GM23248 (cell line): Measurements from ENCODE around the gene UNC13A. TPM values are rescaled to one million over a fixed set of nuclear protein-coding genes. Genes with fewer than 3 reads are reported as not detected.

Source experiments
- DNase-seq: peaks from one replicate; pipeline ENCODE4 v3.0.0-alpha.2; 2015
- H2AFZ ChIP-seq: fragments of 200-600 bp; sonication (generic); 2 replicates; pipeline ENCODE4 v1.6.1; 2016; ENCODE audit warnings: antibody characterized with exemption
- H3F3A ChIP-seq: fragments of 200-600 bp; sonication (generic); 2 replicates; pipeline ENCODE4 v1.6.1; 2016; ENCODE audit warnings: mild to moderate bottlenecking, antibody characterized with exemption, mixed run types; ENCODE audit not compliant: insufficient read depth
- H3K27ac ChIP-seq: fragments of 200-600 bp; sonication (generic); 2 replicates; pipeline ENCODE4 v1.5.1; 2016; ENCODE audit warnings: mild to moderate bottlenecking
- H3K27me3 ChIP-seq: fragments of 200-600 bp; sonication (generic); replicated peaks from 2 replicates; pipeline ENCODE4 v1.6.1; 2016; ENCODE audit warnings: mild to moderate bottlenecking; ENCODE audit not compliant: insufficient read depth
- H3K36me3 ChIP-seq: fragments of 200-600 bp; sonication (generic); 2 replicates; pipeline ENCODE4 v1.6.1; 2016; ENCODE audit warnings: low read depth, mild to moderate bottlenecking
- H3K4me1 ChIP-seq: fragments of 200-600 bp; sonication (generic); 2 replicates; pipeline ENCODE4 v1.6.1; 2016; ENCODE audit warnings: mild to moderate bottlenecking; ENCODE audit not compliant: insufficient read depth
- H3K4me2 ChIP-seq: fragments of 200-600 bp; sonication (generic); one replicate; pipeline ENCODE4 v1.6.1; 2016; ENCODE audit warnings: mild to moderate bottlenecking; ENCODE audit not compliant: unreplicated experiment
- H3K4me3 ChIP-seq: fragments of 200-600 bp; sonication (generic); 2 replicates; pipeline ENCODE4 v1.5.1; 2016; ENCODE audit warnings: mild to moderate bottlenecking
- H3K79me2 ChIP-seq: fragments of 200-600 bp; sonication (generic); 2 replicates; pipeline ENCODE4 v1.6.1; 2016; ENCODE audit warnings: mild to moderate bottlenecking; ENCODE audit not compliant: insufficient read depth
- H3K9ac ChIP-seq: fragments of 200-600 bp; sonication (generic); 2 replicates; pipeline ENCODE4 v1.6.1; 2016; ENCODE audit warnings: mild to moderate bottlenecking
- H3K9me2 ChIP-seq: fragments of 200-600 bp; sonication (generic); 2 replicates; pipeline ENCODE4 v1.6.1; 2016; ENCODE audit warnings: mixed run types, mild to moderate bottlenecking, moderate library complexity; ENCODE audit not compliant: insufficient read depth
- H3K9me3 ChIP-seq: fragments of 200-600 bp; sonication (generic); one replicate; pipeline ENCODE4 v1.6.1; 2017; ENCODE audit warnings: low read depth
- H4K20me1 ChIP-seq: fragments of 200-600 bp; sonication (generic); 2 replicates; pipeline ENCODE4 v1.6.0; 2016; ENCODE audit not compliant: insufficient read depth
- EZH2 ChIP-seq: fragments of 200-600 bp; sonication (generic); IDR thresholded peaks from 2 replicates; pipeline ENCODE4 v1.6.1; 2018; ENCODE audit warnings: antibody characterized with exemption, mild to moderate bottlenecking; ENCODE audit not compliant: insufficient read depth, poor library complexity, severe bottlenecking
- EZH2phosphoT487 ChIP-seq: fragments of 200-600 bp; sonication (generic); IDR thresholded peaks from 2 replicates; pipeline ENCODE4 v1.6.1; 2018; ENCODE audit warnings: antibody characterized with exemption, moderate library complexity, mild to moderate bottlenecking, low read depth; ENCODE audit not compliant: insufficient read depth
- WGBS, 2 experiments: methylation state at CpG; one replicate each; pipeline ENCODE4 v1.1.6; 2015 to 2017; ENCODE audit warnings: low lambda C conversion rate in 2 of 2, low coverage in 1 of 2; ENCODE audit errors: missing lambda C conversion rate in 2 of 2; 5-methylcytosine and 5-hydroxymethylcytosine counted together
- in situ Hi-C: fragments of 300-500 bp; cut with MboI; formaldehyde crosslinking; loops from 2 replicates; pipeline ENCODE4 v1.15.0; 2020
- polyA plus RNA-seq: library from polyadenylated mRNA; unstranded; fragments of >200 nt; fragmentation: Nextera tagmentation; extraction: Ambion mirVana; gene quantifications from 2 replicates; pipeline ENCODE4 v1.2.1, GENCODE V29; 2016
- total RNA-seq: library from RNA; depleted of rRNA; stranded (reverse); fragments of >200 nt; shearing (Covaris generic); gene quantifications from 2 replicates; pipeline ENCODE4 v1.2.3, GENCODE V29; 2014

The UNC13A gene
- total and polyA plus RNA-seq, 2 experiments from 2014 or later: 0.03 to 0.11 TPM

DNA sequence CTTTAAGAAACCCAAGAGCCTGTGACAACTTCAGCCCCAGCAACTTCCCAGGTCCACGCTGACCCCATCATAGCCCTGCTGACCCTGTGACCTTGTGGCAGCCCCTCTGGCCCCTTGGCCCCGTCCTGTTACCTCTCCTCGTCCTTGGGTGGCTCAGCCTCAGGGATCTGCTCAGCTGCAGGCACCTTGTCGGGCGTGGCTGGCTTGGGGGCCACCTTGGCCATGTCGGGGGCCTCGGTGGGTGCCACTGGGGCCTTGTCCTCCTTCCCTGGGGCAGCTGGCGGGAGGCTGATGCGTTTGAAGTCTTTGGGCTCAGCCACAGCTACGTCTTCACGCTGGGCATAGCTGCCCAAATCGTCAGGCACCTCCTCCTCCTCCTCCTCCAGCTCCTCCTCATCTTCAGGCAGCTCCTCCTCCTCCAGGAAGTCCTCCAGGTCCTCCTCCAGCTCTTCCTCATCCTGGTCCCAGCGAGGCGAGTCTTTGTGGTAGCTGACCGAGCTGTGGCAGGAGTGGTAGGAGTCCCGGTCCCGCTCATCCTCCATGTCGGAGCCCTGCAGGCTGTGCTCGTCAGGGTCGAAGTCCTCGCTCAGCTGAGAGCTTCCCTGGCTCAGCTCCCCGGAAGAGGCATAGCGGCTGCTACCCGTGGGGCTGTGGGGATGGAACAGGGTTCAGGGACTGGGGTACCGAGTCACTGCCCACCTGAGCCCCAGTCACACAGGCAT lies 32.2 kb downstream of the UNC13A start:
- no peaks in the 10 kb centered on the region for H3K9me3 ChIP-seq
- no peaks in the 10 kb centered on the region for H4K20me1 ChIP-seq
- H3K4me1 ChIP-seq: no peaks in the 10 kb centered on the region
- 0 out of 2 replicates have a peak, but pooled peaks cover 6% of the 10 kb centered on the region for H3F3A ChIP-seq
- DNase-seq: no peak
- no peak overlapping the region for H3K27ac ChIP-seq
- no peak overlapping the region for H2AFZ ChIP-seq
- WGBS, 2 experiments: 77 to 78% methylated on average over 25 of the region's 25 CpGs
- no peak overlapping the region for H3K9ac ChIP-seq
- no peaks in the 10 kb centered on the region for H3K9me2 ChIP-seq
- no peak for TF ChIP-seq EZH2
- no peak for TF ChIP-seq EZH2phosphoT487
- no peaks in the 10 kb centered on the region for H3K36me3 ChIP-seq
- no peaks in the 10 kb centered on the region for H3K79me2 ChIP-seq
- no peak overlapping the region for H3K4me3 ChIP-seq
- H3K4me2 ChIP-seq: no peak overlapping the region
- in situ Hi-C loops: no loop called here
- H3K27me3 ChIP-seq: peaks cover 18% of the 10 kb centered on the region

DNA sequence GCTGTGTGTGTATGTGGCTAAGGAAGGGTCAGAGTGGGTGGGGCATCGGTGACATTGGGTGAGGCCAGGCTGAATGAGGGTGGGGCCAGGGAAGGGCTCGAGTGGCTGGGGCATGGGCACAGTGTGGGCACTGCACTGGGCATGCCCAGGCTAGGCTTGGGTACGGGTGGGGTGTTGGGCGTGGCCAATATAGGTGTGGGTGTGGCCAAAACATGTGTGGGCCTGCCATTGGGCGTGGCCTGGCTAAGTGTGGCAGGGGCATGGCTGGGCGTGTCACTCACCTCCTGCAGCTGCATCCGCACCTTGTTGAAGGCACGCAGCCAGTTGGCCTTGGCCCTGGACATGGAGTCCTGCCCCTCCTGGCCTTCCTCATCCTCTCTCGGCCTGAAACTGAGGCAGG lies 33.2 kb downstream of the UNC13A start:
- no peak for DNase-seq
- Histone ChIP-seq H3K36me3 (no peaks in the 10 kb centered on the region), H3F3A (0 out of 2 replicates have a peak, but pooled peaks cover 6% of the 10 kb centered on the region), H3K9me2 (no peaks in the 10 kb centered on the region), H3K27me3 (peaks cover 13% of the 10 kb centered on the region), H2AFZ (no peak overlapping the region), H3K4me2 (no peak overlapping the region), H3K9ac (no peak overlapping the region), H3K9me3 (no peaks in the 10 kb centered on the region), H3K79me2 (no peaks in the 10 kb centered on the region), H3K4me3 (no peak overlapping the region), H4K20me1 (no peaks in the 10 kb centered on the region), H3K4me1 (no peaks in the 10 kb centered on the region), H3K27ac (no peak overlapping the region)
- no peak for TF ChIP-seq EZH2
- no peak for TF ChIP-seq EZH2phosphoT487
- WGBS, 2 experiments: 62 to 70% methylated on average over 8 to 9 of the region's 9 CpGs
- in situ Hi-C loops: no loop called here

DNA sequence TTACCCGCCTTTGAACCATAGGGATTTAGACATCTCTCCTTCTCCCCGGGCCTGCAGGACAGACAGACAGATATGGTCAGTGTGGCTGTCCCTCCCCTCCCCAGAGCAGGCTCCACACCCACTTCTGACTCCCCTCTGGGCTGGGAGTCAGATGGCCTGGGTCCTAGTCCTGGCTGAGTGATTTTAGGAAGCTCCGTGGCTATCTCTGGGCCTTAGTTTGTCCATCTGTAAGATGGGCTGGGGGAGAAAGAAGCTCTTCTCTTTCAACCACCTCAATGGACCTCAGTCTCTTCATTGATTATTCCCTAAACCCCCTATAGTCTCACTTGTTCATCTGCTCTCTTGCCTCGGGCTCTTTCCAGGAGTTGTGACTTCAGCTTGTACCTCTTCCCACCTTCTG lies 35.5 kb downstream of the UNC13A start:
- no peak for DNase-seq
- Histone ChIP-seq H3K27ac (no peak overlapping the region), H3F3A (no peaks in the 10 kb centered on the region), H3K9me3 (no peaks in the 10 kb centered on the region), H4K20me1 (no peaks in the 10 kb centered on the region), H3K4me2 (no peak overlapping the region), H3K27me3 (peaks cover 17% of the 10 kb centered on the region), H3K79me2 (no peaks in the 10 kb centered on the region), H3K4me1 (no peaks in the 10 kb centered on the region), H3K9me2 (no peaks in the 10 kb centered on the region), H3K9ac (no peak overlapping the region), H2AFZ (no peak overlapping the region), H3K36me3 (no peaks in the 10 kb centered on the region), H3K4me3 (no peak overlapping the region)
- in situ Hi-C loops: no loop called here
- 56 to 60% methylated on average over 4 of the region's 4 CpGs for WGBS, 2 experiments
- TF ChIP-seq EZH2phosphoT487: no peak
- TF ChIP-seq EZH2: no peak

DNA sequence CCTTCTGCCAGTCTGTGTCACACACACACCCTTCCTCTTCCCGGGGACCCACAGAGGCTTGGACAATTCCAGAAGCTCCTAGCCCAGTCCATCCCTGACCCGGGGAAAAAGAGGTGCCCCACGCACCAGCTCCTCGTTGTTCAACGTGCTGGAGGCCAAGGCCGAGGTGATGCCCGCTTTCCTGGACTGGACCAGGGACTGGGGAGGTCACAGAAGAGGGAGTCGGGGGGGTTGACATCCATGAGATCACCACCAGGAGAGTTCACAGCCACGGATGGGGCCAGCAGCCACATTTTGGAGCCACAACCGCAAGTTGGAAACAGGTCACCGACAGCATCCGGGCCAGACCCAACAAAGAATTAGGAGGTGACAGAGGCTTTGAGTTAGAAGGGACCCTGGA lies 39.4 kb downstream of the UNC13A start:
- Histone ChIP-seq H3K4me3 (no peak overlapping the region), H3K27me3 (peaks cover 17% of the 10 kb centered on the region), H3K36me3 (no peaks in the 10 kb centered on the region), H3K27ac (no peak overlapping the region), H3K79me2 (no peaks in the 10 kb centered on the region), H2AFZ (no peak overlapping the region), H3K9me3 (no peaks in the 10 kb centered on the region), H3K9ac (no peak overlapping the region), H3F3A (no peaks in the 10 kb centered on the region), H4K20me1 (no peaks in the 10 kb centered on the region), H3K4me2 (no peak overlapping the region), H3K4me1 (no peaks in the 10 kb centered on the region), H3K9me2 (no peaks in the 10 kb centered on the region)
- DNase-seq: no peak
- 53 to 56% methylated on average over 12 of the region's 12 CpGs for WGBS, 2 experiments
- TF ChIP-seq EZH2: no peak
- TF ChIP-seq EZH2phosphoT487: no peak
- in situ Hi-C loops: no loop called here
